ENCODE measurements around the gene UBXN2A.

The UBXN2A gene

GRCh38 chr2:23915327-23915726, 24.9 kb upstream of the UBXN2A start:
- Histone ChIP-seq H3K9me3 (ENCODE audit: control insufficient read depth, low read length) (no peaks in the 10 kb centered on the region), H3K4me1 (peaks cover 4% of the 10 kb centered on the region), H3K4me2 (ENCODE audit: low read length) (no peak overlapping the region), H3K27ac (no peak overlapping the region), H3K9ac (no peak overlapping the region), H3K36me3 (ENCODE audit: control insufficient read depth, insufficient read depth, low read length) (no peaks in the 10 kb centered on the region), H3K79me2 (peaks cover 53% of the 10 kb centered on the region), H3K27me3 (ENCODE audit: control insufficient read depth, insufficient read depth, low read length) (no peaks in the 10 kb centered on the region), H3K4me3 (ENCODE audit: low read depth, low read length) (no peak overlapping the region), H2AFZ (no peak overlapping the region)
- no peak for TF ChIP-seq CTCF (IDR thresholded peaks at IDR 0.05)

GRCh38 chr2:23916727-23917405, 23.4 kb upstream of the UBXN2A start:
- Histone ChIP-seq H3K27ac (no peak overlapping the region), H3K4me3 (ENCODE audit: low read depth, low read length) (no peak overlapping the region)
- no peak for TF ChIP-seq CTCF (IDR thresholded peaks at IDR 0.05)

GRCh38 chr2:23918837-23919489, 21.3 kb upstream of the UBXN2A start:
- Histone ChIP-seq H3K79me2 (peaks cover 61% of the 10 kb centered on the region), H3K4me3 (ENCODE audit: low read depth, low read length) (no peak overlapping the region), H3K9ac (no peak overlapping the region), H3K4me2 (ENCODE audit: low read length) (no peak overlapping the region), H3K27me3 (ENCODE audit: control insufficient read depth, insufficient read depth, low read length) (no peaks in the 10 kb centered on the region), H3K36me3 (ENCODE audit: control insufficient read depth, insufficient read depth, low read length) (no peaks in the 10 kb centered on the region), H3K9me3 (ENCODE audit: control insufficient read depth, low read length) (no peaks in the 10 kb centered on the region), H2AFZ (no peak overlapping the region), H3K4me1 (peaks cover 7% of the 10 kb centered on the region), H3K27ac (no peak overlapping the region)
- no peak for TF ChIP-seq CTCF (IDR thresholded peaks at IDR 0.05)

More at GRCh38 chr2:23916727-23917405, 23.4 kb upstream of the UBXN2A start:
- Histone ChIP-seq H3K36me3 (ENCODE audit: control insufficient read depth, insufficient read depth, low read length) (no peaks in the 10 kb centered on the region), H3K4me1 (peaks cover 7% of the 10 kb centered on the region), H3K4me2 (ENCODE audit: low read length) (no peak overlapping the region), H2AFZ (no peak overlapping the region), H3K27me3 (ENCODE audit: control insufficient read depth, insufficient read depth, low read length) (no peaks in the 10 kb centered on the region), H3K9me3 (ENCODE audit: control insufficient read depth, low read length) (no peaks in the 10 kb centered on the region), H3K79me2 (peaks cover 52% of the 10 kb centered on the region), H3K9ac (no peak overlapping the region)

- Histone ChIP-seq H3K4me3 (ENCODE audit: low read depth, low read length) (peak overlapping the region; percentile 82), H3K9me3 (ENCODE audit: control insufficient read depth, low read length) (no peaks in the 10 kb centered on the region), H3K4me2 (ENCODE audit: low read length) (peak overlapping the region; percentile 82), H3K9ac (no peak overlapping the region), H3K27ac (peak overlapping the region; percentile 93), H3K4me1 (peaks cover 6% of the 10 kb centered on the region), H3K36me3 (ENCODE audit: control insufficient read depth, insufficient read depth, low read length) (no peaks in the 10 kb centered on the region), H3K27me3 (ENCODE audit: control insufficient read depth, insufficient read depth, low read length) (no peaks in the 10 kb centered on the region), H3K79me2 (peaks cover 40% of the 10 kb centered on the region), H2AFZ (no peak overlapping the region)
- no peak for TF ChIP-seq CTCF (IDR thresholded peaks at IDR 0.05)
These were observed 15.5 kb upstream of the UBXN2A start for GRCh38 chr2:23924589-23925359.

All from parathyroid adenoma (tissue), 2 donors.